Neutrophil (primary cell): ENCODE results near the gene EIF6.

Source experiments
- H3K27ac ChIP-seq: fragments of 200-600 bp; sonication (generic); 2 replicates; pipeline ENCODE4 v1.5.1; 2016; ENCODE audit warnings: mild to moderate bottlenecking, moderate library complexity
- H3K27me3 ChIP-seq: fragments of 200-600 bp; sonication (generic); 2 replicates; pipeline ENCODE4 v1.6.0; 2016; ENCODE audit warnings: mild to moderate bottlenecking
- H3K36me3 ChIP-seq: fragments of 200-600 bp; sonication (generic); 2 replicates; pipeline ENCODE4 v1.5.1; 2017
- H3K4me1 ChIP-seq, 2 experiments: fragments of 200-600 bp in 1 of 2; sonication (generic) in 1 of 2; 1 replicate in 1 of 2; 2 replicates in 1 of 2; pipeline versions ENCODE4 v1.5.1 to v1.6.1; 2013 to 2016; ENCODE audit warnings: low read depth in 1 of 2, low read length in 1 of 2, mild to moderate bottlenecking in 1 of 2, moderate library complexity in 1 of 2; ENCODE audit not compliant: control insufficient read depth in 1 of 2, insufficient read depth in 1 of 2
- H3K4me3 ChIP-seq, 2 experiments: fragments of 200-600 bp in 1 of 2; sonication (generic) in 1 of 2; 1 replicate in 1 of 2; 2 replicates in 1 of 2; pipeline ENCODE4 v1.5.1; 2013 to 2016; ENCODE audit warnings: low read depth in 1 of 2, low read length in 1 of 2, mild to moderate bottlenecking in 1 of 2, moderate library complexity in 1 of 2
- H3K9me3 ChIP-seq: fragments of 200-600 bp; sonication (generic); 2 replicates; pipeline ENCODE4 v1.5.1; 2016
- TF ChIP-seq, protein P1 (sequence below): fragments of 200-600 bp; sonication (generic); IDR thresholded peaks from 2 replicates; pipeline ENCODE4 v1.5.1; 2016; ENCODE audit warnings: antibody characterized with exemption

EIF6 gene

DNA sequence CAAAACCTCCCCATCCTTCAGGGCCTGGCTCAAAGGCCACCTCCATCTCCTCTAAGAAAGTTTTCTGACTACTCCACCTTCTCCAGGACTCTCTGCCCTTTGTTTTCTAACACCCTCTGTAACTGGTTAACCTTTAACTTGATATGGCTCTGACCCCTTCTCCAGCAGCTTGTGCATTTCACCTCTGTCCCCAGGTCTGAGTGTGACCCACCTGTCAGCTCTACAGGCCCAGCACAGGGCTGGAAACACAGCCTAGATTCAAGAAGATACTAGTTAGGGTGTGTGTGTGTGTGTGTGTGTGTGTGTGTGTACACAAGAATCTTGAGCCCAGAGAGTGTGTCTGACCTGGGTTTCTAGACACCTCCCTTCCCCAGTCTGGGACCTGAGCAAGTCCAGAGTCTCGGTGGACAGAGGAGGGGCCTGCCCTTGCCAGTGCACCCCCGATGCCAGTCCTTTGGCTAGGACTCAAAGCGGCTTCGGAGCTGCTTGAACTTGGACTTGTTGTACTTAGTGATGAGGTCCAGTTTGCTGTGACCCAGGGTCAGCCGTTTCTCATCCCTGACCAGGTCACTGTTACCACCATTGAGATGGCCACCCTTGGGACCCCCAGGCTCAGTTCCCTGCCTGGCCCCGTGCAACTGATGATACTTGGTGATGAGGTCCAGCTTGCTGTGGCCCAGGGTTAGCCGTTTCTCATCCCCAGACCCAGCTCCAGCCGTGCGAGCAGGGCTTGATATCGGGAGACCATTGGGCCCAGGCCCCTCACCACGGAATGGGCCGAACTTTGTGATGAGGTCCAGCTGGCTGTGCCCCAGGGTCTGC is 1.7 kb upstream of the EIF6 start:
- no peak overlapping the region for H3K27ac ChIP-seq
- no peaks in the 10 kb centered on the region for H3K9me3 ChIP-seq
- no peak overlapping the region for H3K4me3 ChIP-seq

DNA sequence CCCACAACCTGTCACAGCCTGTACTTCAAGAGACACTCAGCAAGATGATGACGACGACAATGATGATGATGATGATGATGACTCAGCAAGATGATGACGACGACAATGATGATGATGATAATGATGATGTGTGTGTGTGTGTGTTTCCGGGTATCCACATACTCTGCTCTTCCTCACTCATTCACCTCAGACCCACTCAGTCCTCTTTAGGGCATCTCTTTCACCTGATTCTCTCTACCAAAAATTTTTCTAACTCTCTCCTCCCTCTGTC is 1.2 kb upstream of the EIF6 start:
- Histone ChIP-seq H3K4me1 (peaks cover 7 to 19% of the 10 kb centered on the region in 2 experiments), H3K4me3 (no peak overlapping the region), H3K9me3 (no peaks in the 10 kb centered on the region), H3K36me3 (peaks cover 2% of the 10 kb centered on the region), H3K27me3 (no peaks in the 10 kb centered on the region), H3K27ac (no peak overlapping the region)
- TF ChIP-seq, protein P1, sequence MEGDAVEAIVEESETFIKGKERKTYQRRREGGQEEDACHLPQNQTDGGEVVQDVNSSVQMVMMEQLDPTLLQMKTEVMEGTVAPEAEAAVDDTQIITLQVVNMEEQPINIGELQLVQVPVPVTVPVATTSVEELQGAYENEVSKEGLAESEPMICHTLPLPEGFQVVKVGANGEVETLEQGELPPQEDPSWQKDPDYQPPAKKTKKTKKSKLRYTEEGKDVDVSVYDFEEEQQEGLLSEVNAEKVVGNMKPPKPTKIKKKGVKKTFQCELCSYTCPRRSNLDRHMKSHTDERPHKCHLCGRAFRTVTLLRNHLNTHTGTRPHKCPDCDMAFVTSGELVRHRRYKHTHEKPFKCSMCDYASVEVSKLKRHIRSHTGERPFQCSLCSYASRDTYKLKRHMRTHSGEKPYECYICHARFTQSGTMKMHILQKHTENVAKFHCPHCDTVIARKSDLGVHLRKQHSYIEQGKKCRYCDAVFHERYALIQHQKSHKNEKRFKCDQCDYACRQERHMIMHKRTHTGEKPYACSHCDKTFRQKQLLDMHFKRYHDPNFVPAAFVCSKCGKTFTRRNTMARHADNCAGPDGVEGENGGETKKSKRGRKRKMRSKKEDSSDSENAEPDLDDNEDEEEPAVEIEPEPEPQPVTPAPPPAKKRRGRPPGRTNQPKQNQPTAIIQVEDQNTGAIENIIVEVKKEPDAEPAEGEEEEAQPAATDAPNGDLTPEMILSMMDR: no peak

More for the DNA sequence above, 1.7 kb upstream of the EIF6 start:
- H3K36me3 ChIP-seq: no peaks in the 10 kb centered on the region
- no peaks in the 10 kb centered on the region for H3K27me3 ChIP-seq
- H3K4me1 ChIP-seq: peaks cover 7 to 19% of the 10 kb centered on the region in 2 experiments
- TF ChIP-seq, protein P1: no peak

DNA sequence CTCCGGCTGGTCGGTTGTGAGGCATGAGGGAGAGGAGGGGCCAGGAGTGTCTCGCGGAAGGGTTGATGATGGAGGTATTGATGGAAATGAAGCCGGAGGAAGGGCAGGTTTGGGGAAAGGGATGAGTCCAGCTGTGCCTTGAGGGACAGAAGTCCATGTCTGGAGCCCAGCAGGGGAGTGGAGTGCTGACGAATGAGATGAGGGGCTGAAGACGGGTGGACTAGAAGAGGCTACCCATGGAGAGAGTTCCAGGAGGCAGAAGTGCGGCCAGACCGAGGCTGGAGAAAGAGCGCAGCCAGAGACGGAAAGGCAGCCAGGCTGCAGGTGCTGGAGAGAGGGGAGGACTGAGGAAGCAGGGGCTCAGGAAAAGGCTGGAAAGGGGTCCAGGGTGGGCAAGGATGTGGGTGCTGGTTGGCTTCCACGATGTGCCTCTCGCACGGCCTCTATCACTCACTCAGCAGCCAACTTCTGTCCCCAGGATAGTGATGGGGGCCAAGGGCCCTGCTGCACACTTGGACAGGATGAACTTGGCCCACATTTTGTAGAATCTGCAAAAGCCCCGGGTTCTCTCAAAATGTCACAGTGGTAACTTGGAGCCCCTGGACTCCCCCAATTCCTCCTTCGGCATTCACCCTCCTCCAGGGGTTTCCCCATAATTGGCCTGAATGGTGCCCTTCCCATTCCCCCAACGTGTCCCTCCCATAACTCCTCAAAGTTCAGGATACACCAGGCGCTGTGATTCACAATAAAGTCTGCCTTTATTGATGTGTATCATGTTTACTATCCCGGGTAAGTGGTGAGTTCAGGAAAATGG is 627 bp upstream of the EIF6 start:
- TF ChIP-seq, protein P1: no peak
- H3K27me3 ChIP-seq: no peaks in the 10 kb centered on the region
- H3K27ac ChIP-seq: peak overlapping the region; percentile 92
- peaks cover 7 to 19% of the 10 kb centered on the region in 2 experiments for H3K4me1 ChIP-seq
- peaks cover 7% of the 10 kb centered on the region for H3K36me3 ChIP-seq
- H3K9me3 ChIP-seq: no peaks in the 10 kb centered on the region
- peak overlapping the region; percentile 75 to 87 for H3K4me3 ChIP-seq

DNA sequence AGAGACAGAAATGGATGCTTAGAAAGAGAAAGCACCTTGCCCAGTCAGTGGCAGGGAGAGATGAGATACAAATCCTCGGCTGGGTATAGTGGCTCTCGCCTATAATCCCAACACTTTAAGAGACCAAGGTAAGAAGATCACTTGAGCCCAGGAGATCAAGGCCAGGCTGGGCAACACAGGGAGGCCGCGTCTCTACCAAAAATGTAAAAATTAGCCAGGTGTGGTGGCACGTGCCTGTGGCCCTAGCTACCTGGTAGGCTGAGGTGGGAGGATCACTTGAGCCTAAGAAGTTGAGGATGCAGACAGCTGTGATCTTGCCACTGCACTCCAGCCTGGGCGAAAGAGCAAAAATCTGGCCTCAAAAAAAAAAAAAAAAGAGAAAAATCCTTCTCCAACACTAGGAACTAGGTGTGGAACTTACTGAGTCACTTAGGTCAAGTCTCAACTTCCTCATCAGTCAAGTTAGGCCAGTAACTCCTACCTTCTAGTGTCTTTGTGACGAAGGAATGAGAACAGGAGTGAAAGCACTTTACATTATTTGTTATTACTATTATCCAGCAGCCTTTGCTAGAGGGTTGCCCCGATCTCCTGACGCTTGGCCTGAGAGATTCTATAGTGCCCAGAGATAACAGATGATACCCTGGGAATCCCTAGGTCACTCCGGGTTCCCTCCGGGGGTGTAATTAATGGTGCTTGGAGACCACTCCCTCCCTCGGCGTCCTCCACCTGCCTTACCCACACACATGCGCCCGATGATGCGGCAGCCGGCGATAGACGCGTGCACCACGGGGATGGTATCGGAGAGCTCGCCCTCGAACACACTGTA is 918 bp downstream of the EIF6 start:
- Histone ChIP-seq H3K9me3 (no peaks in the 10 kb centered on the region), H3K4me3 (peak overlapping the region; percentile 75 to 87), H3K4me1 (peaks cover 7 to 21% of the 10 kb centered on the region in 2 experiments), H3K27ac (peak overlapping the region; percentile 92), H3K27me3 (no peaks in the 10 kb centered on the region), H3K36me3 (peaks cover 20% of the 10 kb centered on the region)
- TF ChIP-seq, protein P1: no peak

DNA sequence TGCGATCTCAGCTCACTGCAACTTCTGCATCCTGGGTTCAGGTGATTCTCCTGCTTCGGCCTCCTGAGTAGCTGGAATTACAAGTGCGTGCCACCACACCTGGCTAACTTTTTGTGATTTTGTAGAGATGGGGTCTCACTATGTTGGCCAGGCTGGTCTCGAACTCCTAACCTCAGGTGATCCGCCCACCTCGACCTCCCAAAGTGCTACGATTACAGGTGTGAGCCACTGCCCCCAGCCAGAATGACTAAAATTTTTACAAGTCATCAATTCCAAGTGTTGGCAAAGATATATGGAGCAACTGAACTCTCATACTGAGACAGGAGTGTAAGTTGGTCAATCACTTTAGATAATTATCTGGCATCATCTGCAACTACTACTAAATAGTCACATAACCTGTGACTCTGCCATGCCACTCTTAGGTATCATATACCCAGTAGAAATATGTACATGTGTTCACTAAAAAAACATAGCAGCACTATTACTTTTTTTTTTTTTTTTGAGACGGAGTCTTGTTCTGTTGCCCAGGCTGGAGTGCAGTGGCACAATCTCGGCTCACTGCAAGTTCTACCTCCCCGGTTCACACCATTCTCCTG is 3.0 kb downstream of the EIF6 start:
- Histone ChIP-seq H3K27ac (no peak overlapping the region), H3K4me3 (no peak overlapping the region), H3K36me3 (peaks cover 30% of the 10 kb centered on the region), H3K4me1 (peaks cover 19 to 36% of the 10 kb centered on the region in 2 experiments), H3K27me3 (no peaks in the 10 kb centered on the region), H3K9me3 (no peaks in the 10 kb centered on the region)
- TF ChIP-seq, protein P1: no peak
